ENCODE results near the gene MKRN2.
"Not testable (repeated sequence)": the region's sequence is repeated elsewhere in the genome, so short reads cannot be mapped to it uniquely, and the experiment has no call there.

MKRN2 gene

DNA sequence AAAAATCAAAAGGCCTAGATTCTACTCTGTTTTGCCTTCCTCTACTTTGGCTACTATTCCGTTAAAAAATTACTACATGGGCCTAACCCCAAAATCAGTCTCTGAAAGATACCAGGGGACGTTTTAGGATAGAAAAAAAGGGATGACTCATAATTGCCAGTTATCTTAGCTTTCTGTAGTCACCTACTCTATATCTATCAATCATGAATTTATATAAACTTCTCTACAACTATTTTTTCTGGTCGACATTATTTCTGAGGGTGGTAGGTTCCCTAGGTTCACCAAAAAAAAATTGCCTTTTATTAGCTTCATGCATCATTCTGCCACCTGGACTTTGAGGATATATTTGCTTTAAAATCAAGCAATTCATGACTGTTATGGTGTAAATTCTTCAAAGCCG lies 70.5 kb downstream of the MKRN2 start:
- no peak overlapping the region for H3K4me3 ChIP-seq (ENCODE audit: low read depth, low read length)
- TF ChIP-seq, protein P1, sequence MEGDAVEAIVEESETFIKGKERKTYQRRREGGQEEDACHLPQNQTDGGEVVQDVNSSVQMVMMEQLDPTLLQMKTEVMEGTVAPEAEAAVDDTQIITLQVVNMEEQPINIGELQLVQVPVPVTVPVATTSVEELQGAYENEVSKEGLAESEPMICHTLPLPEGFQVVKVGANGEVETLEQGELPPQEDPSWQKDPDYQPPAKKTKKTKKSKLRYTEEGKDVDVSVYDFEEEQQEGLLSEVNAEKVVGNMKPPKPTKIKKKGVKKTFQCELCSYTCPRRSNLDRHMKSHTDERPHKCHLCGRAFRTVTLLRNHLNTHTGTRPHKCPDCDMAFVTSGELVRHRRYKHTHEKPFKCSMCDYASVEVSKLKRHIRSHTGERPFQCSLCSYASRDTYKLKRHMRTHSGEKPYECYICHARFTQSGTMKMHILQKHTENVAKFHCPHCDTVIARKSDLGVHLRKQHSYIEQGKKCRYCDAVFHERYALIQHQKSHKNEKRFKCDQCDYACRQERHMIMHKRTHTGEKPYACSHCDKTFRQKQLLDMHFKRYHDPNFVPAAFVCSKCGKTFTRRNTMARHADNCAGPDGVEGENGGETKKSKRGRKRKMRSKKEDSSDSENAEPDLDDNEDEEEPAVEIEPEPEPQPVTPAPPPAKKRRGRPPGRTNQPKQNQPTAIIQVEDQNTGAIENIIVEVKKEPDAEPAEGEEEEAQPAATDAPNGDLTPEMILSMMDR (IDR thresholded peaks at IDR 0.05; ENCODE audit: borderline replicate concordance, insufficient read depth, low read depth, low read length), result no peak

GRCh38 chr3:12628813-12629212 lies 71.9 kb downstream of the MKRN2 start:
- TF ChIP-seq, protein P1 (IDR thresholded peaks at IDR 0.05; ENCODE audit: borderline replicate concordance, insufficient read depth, low read depth, low read length), result no peak

GRCh38 chr3:12629560-12629959 lies 72.7 kb downstream of the MKRN2 start:
- no peak overlapping the region for H3K4me3 ChIP-seq (ENCODE audit: low read depth, low read length)
- TF ChIP-seq, protein P1 (IDR thresholded peaks at IDR 0.05; ENCODE audit: borderline replicate concordance, insufficient read depth, low read depth, low read length), result no peak

More at GRCh38 chr3:12628813-12629212, 71.9 kb downstream of the MKRN2 start:
- H3K4me3 ChIP-seq (ENCODE audit: low read depth, low read length), result no peak overlapping the region

- TF ChIP-seq, protein P1 (IDR thresholded peaks at IDR 0.05; ENCODE audit: borderline replicate concordance, insufficient read depth, low read depth, low read length), result no peak
- no peak overlapping the region for H3K4me3 ChIP-seq (ENCODE audit: low read depth, low read length)
These were observed 73.4 kb downstream of the MKRN2 start for GRCh38 chr3:12630292-12630691.

DNA sequence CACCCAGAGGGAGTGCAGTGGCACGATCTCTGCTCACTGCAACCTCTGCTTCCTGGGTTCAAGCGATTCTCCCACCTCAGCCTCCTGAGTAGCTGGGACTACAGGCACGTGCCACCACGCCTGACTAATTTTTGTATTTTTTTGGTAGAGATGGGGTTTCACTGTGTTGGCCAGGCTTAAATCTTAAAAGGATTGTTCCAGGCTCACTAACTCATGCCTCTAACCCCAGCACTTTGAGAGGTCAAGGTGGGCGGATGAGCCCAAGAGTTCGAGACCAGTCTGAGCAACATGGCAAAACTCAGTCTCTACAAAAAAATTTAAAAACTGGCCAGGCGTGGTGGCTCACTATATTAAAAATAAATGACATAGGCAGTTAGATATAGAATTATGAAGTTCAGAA lies 74.0 kb downstream of the MKRN2 start:
- not testable (repeated sequence) for H3K4me3 ChIP-seq (ENCODE audit: low read depth, low read length)

DNA sequence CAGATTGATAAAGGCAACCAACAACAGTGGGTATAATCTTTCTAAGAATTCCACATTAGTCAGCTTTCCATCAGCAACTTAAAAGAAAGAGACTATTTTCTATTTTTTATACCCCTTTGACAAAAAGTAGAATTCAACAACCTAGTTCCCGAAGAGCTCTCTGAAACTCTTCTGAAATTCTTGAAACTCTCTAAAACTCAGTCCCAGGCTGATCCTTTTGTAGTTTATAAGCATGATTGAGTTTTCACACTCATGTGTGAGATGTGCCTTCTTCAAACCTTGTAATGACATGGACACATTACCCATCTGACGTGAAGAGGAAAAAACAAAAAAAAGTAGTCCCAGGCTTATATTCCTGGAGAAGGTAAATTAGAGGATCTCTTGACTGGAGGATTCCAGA lies 75.6 kb downstream of the MKRN2 start:
- H3K4me3 ChIP-seq (ENCODE audit: low read depth, low read length), result no peak overlapping the region
- TF ChIP-seq, protein P1 (IDR thresholded peaks at IDR 0.05; ENCODE audit: borderline replicate concordance, insufficient read depth, low read depth, low read length), result no peak

DNA sequence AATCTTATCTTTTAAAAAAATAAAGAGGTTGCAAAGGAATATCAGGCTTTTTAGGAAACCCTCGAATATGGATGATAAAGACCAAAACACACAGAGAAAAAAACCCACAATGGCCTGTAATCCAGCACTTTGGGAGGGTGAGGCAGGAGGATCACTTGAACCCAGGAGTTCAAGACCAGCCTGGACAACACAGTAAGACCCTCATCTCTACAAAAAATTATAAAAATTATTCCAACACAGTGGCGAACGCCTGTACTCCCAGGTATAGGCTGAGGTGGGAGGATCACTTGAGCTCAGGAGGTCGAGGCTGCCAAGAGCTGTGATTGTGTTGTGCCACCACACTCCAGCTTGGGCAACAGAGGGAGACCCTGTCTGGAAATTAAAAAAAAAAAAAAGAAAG lies 76.2 kb downstream of the MKRN2 start:
- TF ChIP-seq, protein P1 (IDR thresholded peaks at IDR 0.05; ENCODE audit: borderline replicate concordance, insufficient read depth, low read depth, low read length), result no peak
- H3K4me3 ChIP-seq (ENCODE audit: low read depth, low read length), result no peak overlapping the region
